ENCODE results near the gene CFAP61.

CFAP61 gene

GRCh38 chr20:20092827-20093226 is 40.5 kb downstream of the CFAP61 start:
- TF ChIP-seq, protein P1, sequence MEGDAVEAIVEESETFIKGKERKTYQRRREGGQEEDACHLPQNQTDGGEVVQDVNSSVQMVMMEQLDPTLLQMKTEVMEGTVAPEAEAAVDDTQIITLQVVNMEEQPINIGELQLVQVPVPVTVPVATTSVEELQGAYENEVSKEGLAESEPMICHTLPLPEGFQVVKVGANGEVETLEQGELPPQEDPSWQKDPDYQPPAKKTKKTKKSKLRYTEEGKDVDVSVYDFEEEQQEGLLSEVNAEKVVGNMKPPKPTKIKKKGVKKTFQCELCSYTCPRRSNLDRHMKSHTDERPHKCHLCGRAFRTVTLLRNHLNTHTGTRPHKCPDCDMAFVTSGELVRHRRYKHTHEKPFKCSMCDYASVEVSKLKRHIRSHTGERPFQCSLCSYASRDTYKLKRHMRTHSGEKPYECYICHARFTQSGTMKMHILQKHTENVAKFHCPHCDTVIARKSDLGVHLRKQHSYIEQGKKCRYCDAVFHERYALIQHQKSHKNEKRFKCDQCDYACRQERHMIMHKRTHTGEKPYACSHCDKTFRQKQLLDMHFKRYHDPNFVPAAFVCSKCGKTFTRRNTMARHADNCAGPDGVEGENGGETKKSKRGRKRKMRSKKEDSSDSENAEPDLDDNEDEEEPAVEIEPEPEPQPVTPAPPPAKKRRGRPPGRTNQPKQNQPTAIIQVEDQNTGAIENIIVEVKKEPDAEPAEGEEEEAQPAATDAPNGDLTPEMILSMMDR (IDR thresholded peaks at IDR 0.05; ENCODE audit: poor library complexity, severe bottlenecking) = no peak
- H3K36me3 ChIP-seq (ENCODE audit: low read depth) = no peaks in the 10 kb centered on the region
- ATAC-seq (ENCODE audit: low read depth) = no peak
- no peak overlapping the region for H3K4me3 ChIP-seq (ENCODE audit: severe bottlenecking)
- no peak overlapping the region for H3K27ac ChIP-seq (ENCODE audit: poor library complexity, severe bottlenecking)
- H3K9me3 ChIP-seq (ENCODE audit: severe bottlenecking) = no peaks in the 10 kb centered on the region
- H3K27me3 ChIP-seq (ENCODE audit: insufficient read depth, poor library complexity, severe bottlenecking) = peaks cover 7% of the 10 kb centered on the region
- H3K4me1 ChIP-seq (ENCODE audit: insufficient read depth, poor library complexity, severe bottlenecking) = no peaks in the 10 kb centered on the region
- no peak for DNase-seq (ENCODE audit: low spot score)

DNA sequence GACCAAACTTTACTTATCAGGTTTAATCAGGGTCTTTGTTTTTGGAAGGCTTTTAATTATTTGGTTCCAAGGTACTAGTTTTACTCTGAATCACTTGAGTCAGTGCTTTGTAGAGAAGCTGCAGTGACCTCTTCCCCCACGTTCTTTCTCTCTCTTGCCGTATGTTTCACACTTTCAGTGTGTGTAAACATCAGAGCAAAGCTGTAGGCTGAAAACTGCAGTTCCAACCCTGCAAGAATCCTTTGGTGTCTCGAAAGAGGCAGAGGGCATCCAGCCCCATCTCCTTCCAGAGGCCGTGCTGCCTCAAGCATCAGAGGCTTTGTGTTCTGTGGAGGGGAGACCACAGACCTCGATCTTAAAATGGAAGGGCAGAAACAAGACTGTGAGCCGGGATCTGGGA is 42.1 kb downstream of the CFAP61 start:
- no peak overlapping the region for H3K4me3 ChIP-seq (ENCODE audit: severe bottlenecking)
- TF ChIP-seq, protein P1 (IDR thresholded peaks at IDR 0.05; ENCODE audit: poor library complexity, severe bottlenecking) = no peak

DNA sequence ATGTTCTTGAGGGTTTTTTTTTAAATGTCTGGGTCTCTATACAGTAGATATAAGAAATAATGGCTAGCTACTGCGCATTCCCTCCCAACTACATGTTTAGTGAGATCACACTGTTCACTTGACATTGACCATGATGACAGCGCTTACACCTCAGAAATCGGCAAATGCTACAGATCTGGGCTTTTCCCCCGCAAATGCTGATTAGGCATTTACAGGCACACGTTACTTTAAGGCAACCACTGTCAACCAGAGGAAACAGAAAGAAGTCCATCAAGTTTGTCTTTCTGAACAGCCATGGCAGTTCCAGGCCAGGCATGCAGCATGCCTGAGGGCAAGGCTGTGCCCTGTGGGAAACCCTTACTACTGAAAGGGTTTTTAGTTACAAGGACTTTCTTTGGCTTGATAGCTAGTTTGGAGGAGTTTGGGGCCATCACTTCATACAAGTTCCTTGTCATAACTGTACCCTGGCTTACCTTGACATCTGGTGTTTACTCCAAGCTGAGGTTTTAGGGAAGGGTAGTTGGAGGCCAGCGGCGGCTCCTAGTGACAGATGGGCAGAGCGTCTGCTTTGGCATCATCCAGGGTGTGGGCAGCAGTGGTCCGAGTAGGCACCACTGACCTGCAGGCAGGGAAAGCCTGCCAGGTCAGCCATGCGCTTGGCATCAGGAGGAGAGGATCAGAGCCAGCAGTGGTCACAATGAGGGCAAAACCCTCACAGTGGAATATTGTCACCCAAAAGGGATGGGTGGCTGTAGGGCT is 43.0 kb downstream of the CFAP61 start:
- Histone ChIP-seq H3K4me1 (ENCODE audit: insufficient read depth, poor library complexity, severe bottlenecking) (no peaks in the 10 kb centered on the region), H3K27ac (ENCODE audit: poor library complexity, severe bottlenecking) (no peak overlapping the region), H3K27me3 (ENCODE audit: insufficient read depth, poor library complexity, severe bottlenecking) (peaks cover 7% of the 10 kb centered on the region), H3K9me3 (ENCODE audit: severe bottlenecking) (no peaks in the 10 kb centered on the region), H3K4me3 (ENCODE audit: severe bottlenecking) (no peak overlapping the region), H3K36me3 (ENCODE audit: low read depth) (no peaks in the 10 kb centered on the region)
- TF ChIP-seq, protein P1 (IDR thresholded peaks at IDR 0.05; ENCODE audit: poor library complexity, severe bottlenecking) = no peak
- DNase-seq (ENCODE audit: low spot score) = no peak
- ATAC-seq (ENCODE audit: low read depth) = no peak

More for the DNA sequence above, 42.1 kb downstream of the CFAP61 start:
- ATAC-seq (ENCODE audit: low read depth) (no peak), DNase-seq (ENCODE audit: low spot score) (no peak)
- Histone ChIP-seq H3K9me3 (ENCODE audit: severe bottlenecking) (no peaks in the 10 kb centered on the region), H3K36me3 (ENCODE audit: low read depth) (no peaks in the 10 kb centered on the region), H3K27ac (ENCODE audit: poor library complexity, severe bottlenecking) (no peak overlapping the region), H3K4me1 (ENCODE audit: insufficient read depth, poor library complexity, severe bottlenecking) (no peaks in the 10 kb centered on the region), H3K27me3 (ENCODE audit: insufficient read depth, poor library complexity, severe bottlenecking) (peaks cover 7% of the 10 kb centered on the region)

GRCh38 chr20:20096421-20096820 is 44.1 kb downstream of the CFAP61 start:
- TF ChIP-seq, protein P1 (IDR thresholded peaks at IDR 0.05; ENCODE audit: poor library complexity, severe bottlenecking) = no peak
- Histone ChIP-seq H3K27me3 (ENCODE audit: insufficient read depth, poor library complexity, severe bottlenecking) (peaks cover 7% of the 10 kb centered on the region), H3K27ac (ENCODE audit: poor library complexity, severe bottlenecking) (no peak overlapping the region), H3K9me3 (ENCODE audit: severe bottlenecking) (no peaks in the 10 kb centered on the region), H3K4me3 (ENCODE audit: severe bottlenecking) (no peak overlapping the region), H3K36me3 (ENCODE audit: low read depth) (no peaks in the 10 kb centered on the region), H3K4me1 (ENCODE audit: insufficient read depth, poor library complexity, severe bottlenecking) (no peaks in the 10 kb centered on the region)
- ATAC-seq (ENCODE audit: low read depth) (no peak), DNase-seq (ENCODE audit: low spot score) (no peak)

DNA sequence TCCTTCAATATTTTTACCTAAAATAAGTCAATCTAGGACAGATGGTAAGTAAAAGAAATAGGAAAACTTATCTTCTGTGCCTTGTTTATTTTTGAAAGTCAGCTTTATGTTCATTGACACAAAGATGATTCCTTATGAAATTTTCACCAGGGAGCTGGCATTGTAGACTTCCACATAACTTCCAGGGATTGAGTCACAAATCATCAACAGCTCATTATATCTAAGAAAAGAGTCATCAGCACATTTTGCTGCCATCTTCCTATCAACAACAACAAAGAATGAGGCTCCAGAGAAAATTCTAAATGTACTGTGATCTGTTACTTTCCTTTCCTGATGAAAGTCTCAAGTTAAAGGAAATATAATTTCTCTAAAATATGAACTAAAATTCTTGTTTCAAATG is 48.5 kb downstream of the CFAP61 start:
- Histone ChIP-seq H3K36me3 (ENCODE audit: low read depth) (no peaks in the 10 kb centered on the region), H3K4me3 (ENCODE audit: severe bottlenecking) (no peak overlapping the region), H3K9me3 (ENCODE audit: severe bottlenecking) (no peaks in the 10 kb centered on the region), H3K27ac (ENCODE audit: poor library complexity, severe bottlenecking) (no peak overlapping the region), H3K4me1 (ENCODE audit: insufficient read depth, poor library complexity, severe bottlenecking) (no peaks in the 10 kb centered on the region), H3K27me3 (ENCODE audit: insufficient read depth, poor library complexity, severe bottlenecking) (peaks cover 9% of the 10 kb centered on the region)
- TF ChIP-seq, protein P1 (IDR thresholded peaks at IDR 0.05; ENCODE audit: poor library complexity, severe bottlenecking) = no peak
- ATAC-seq (ENCODE audit: low read depth) (no peak), DNase-seq (ENCODE audit: low spot score) (no peak)
